ENCODE measurements around the gene NSFL1C.

Gene NSFL1C

GRCh38 chr20:1491860-1492642 lies 25.4 kb upstream of the NSFL1C start:
- Histone ChIP-seq H3K4me1 (ENCODE audit: insufficient read depth, low read length) (no peaks in the 10 kb centered on the region), H3K36me3 (ENCODE audit: insufficient read depth, low read length) (no peaks in the 10 kb centered on the region), H3K9me3 (ENCODE audit: control insufficient read depth, insufficient read depth, low read length) (no peaks in the 10 kb centered on the region), H3K9ac (ENCODE audit: low read depth, low read length) (no peak overlapping the region)

- no peaks in the 10 kb centered on the region for H3K36me3 ChIP-seq (ENCODE audit: insufficient read depth, low read length)
- H3K4me1 ChIP-seq (ENCODE audit: insufficient read depth, low read length) = no peaks in the 10 kb centered on the region
- no peak within 1 kb of the TSS for H3K9ac ChIP-seq (ENCODE audit: low read depth, low read length)
- no peaks in the 10 kb centered on the region for H3K9me3 ChIP-seq (ENCODE audit: control insufficient read depth, insufficient read depth, low read length)
Measured at GRCh38 chr20:1491281-1491840, 24.7 kb upstream of the NSFL1C start, which contains the start of gene SIRPB2. Gene SIRPB2 (minus strand): TSS chr20:1491420. CDS start chr20:1491359, 61 bp downstream.

- no peaks in the 10 kb centered on the region for H3K9me3 ChIP-seq (ENCODE audit: control insufficient read depth, insufficient read depth, low read length)
- no peak overlapping the region for H3K9ac ChIP-seq (ENCODE audit: low read depth, low read length)
- no peaks in the 10 kb centered on the region for H3K36me3 ChIP-seq (ENCODE audit: insufficient read depth, low read length)
- no peaks in the 10 kb centered on the region for H3K4me1 ChIP-seq (ENCODE audit: insufficient read depth, low read length)
Measured at GRCh38 chr20:1490643-1491195, 24.1 kb upstream of the NSFL1C start.

- Histone ChIP-seq H3K4me1 (ENCODE audit: insufficient read depth, low read length) (no peaks in the 10 kb centered on the region), H3K9me3 (ENCODE audit: control insufficient read depth, insufficient read depth, low read length) (no peaks in the 10 kb centered on the region), H3K36me3 (ENCODE audit: insufficient read depth, low read length) (no peaks in the 10 kb centered on the region), H3K9ac (ENCODE audit: low read depth, low read length) (no peak overlapping the region)
Measured at GRCh38 chr20:1489764-1490436, 23.3 kb upstream of the NSFL1C start.

- Histone ChIP-seq H3K4me1 (ENCODE audit: insufficient read depth, low read length) (no peaks in the 10 kb centered on the region), H3K36me3 (ENCODE audit: insufficient read depth, low read length) (no peaks in the 10 kb centered on the region), H3K9ac (ENCODE audit: low read depth, low read length) (no peak overlapping the region), H3K9me3 (ENCODE audit: control insufficient read depth, insufficient read depth, low read length) (no peaks in the 10 kb centered on the region)
Measured at GRCh38 chr20:1489325-1489724, 22.7 kb upstream of the NSFL1C start.

- H3K36me3 ChIP-seq (ENCODE audit: insufficient read depth, low read length) = no peaks in the 10 kb centered on the region
- no peak overlapping the region for H3K9ac ChIP-seq (ENCODE audit: low read depth, low read length)
- no peaks in the 10 kb centered on the region for H3K9me3 ChIP-seq (ENCODE audit: control insufficient read depth, insufficient read depth, low read length)
- no peaks in the 10 kb centered on the region for H3K4me1 ChIP-seq (ENCODE audit: insufficient read depth, low read length)
Measured at GRCh38 chr20:1486566-1486965, 19.9 kb upstream of the NSFL1C start.

GRCh38 chr20:1484438-1485116 lies 17.9 kb upstream of the NSFL1C start:
- Histone ChIP-seq H3K9me3 (ENCODE audit: control insufficient read depth, insufficient read depth, low read length) (no peaks in the 10 kb centered on the region), H3K9ac (ENCODE audit: low read depth, low read length) (no peak overlapping the region), H3K36me3 (ENCODE audit: insufficient read depth, low read length) (no peaks in the 10 kb centered on the region)

GRCh38 chr20:1479831-1480595 lies 13.4 kb upstream of the NSFL1C start:
- Histone ChIP-seq H3K9me3 (ENCODE audit: control insufficient read depth, insufficient read depth, low read length) (no peaks in the 10 kb centered on the region), H3K9ac (ENCODE audit: low read depth, low read length) (no peak overlapping the region), H3K36me3 (ENCODE audit: insufficient read depth, low read length) (no peaks in the 10 kb centered on the region), H3K4me1 (ENCODE audit: insufficient read depth, low read length) (no peaks in the 10 kb centered on the region)

More at GRCh38 chr20:1484438-1485116, 17.9 kb upstream of the NSFL1C start:
- H3K4me1 ChIP-seq (ENCODE audit: insufficient read depth, low read length) = no peaks in the 10 kb centered on the region

GRCh38 chr20:1478566-1478965 lies 11.9 kb upstream of the NSFL1C start:
- Histone ChIP-seq H3K9me3 (ENCODE audit: control insufficient read depth, insufficient read depth, low read length) (no peaks in the 10 kb centered on the region), H3K36me3 (ENCODE audit: insufficient read depth, low read length) (no peaks in the 10 kb centered on the region), H3K4me1 (ENCODE audit: insufficient read depth, low read length) (no peaks in the 10 kb centered on the region), H3K9ac (ENCODE audit: low read depth, low read length) (no peak overlapping the region)

- H3K9ac ChIP-seq (ENCODE audit: low read depth, low read length) = no peak overlapping the region
- no peaks in the 10 kb centered on the region for H3K9me3 ChIP-seq (ENCODE audit: control insufficient read depth, insufficient read depth, low read length)
- no peaks in the 10 kb centered on the region for H3K36me3 ChIP-seq (ENCODE audit: insufficient read depth, low read length)
- no peaks in the 10 kb centered on the region for H3K4me1 ChIP-seq (ENCODE audit: insufficient read depth, low read length)
Measured at GRCh38 chr20:1477896-1478490, 11.3 kb upstream of the NSFL1C start.

- no peak overlapping the region for H3K9ac ChIP-seq (ENCODE audit: low read depth, low read length)
- H3K4me1 ChIP-seq (ENCODE audit: insufficient read depth, low read length) = peaks cover 5% of the 10 kb centered on the region; the same call in 1 of the 2 replicates
- H3K36me3 ChIP-seq (ENCODE audit: insufficient read depth, low read length) = no peaks in the 10 kb centered on the region
- no peaks in the 10 kb centered on the region for H3K9me3 ChIP-seq (ENCODE audit: control insufficient read depth, insufficient read depth, low read length)
Measured at GRCh38 chr20:1474817-1475603, 8.4 kb upstream of the NSFL1C start.

- Histone ChIP-seq H3K36me3 (ENCODE audit: insufficient read depth, low read length) (no peaks in the 10 kb centered on the region), H3K9me3 (ENCODE audit: control insufficient read depth, insufficient read depth, low read length) (no peaks in the 10 kb centered on the region), H3K4me1 (ENCODE audit: insufficient read depth, low read length) (peaks cover 5% of the 10 kb centered on the region; the same call in 1 of the 2 replicates), H3K9ac (ENCODE audit: low read depth, low read length) (no peak overlapping the region)
Measured at GRCh38 chr20:1474325-1474724, 7.7 kb upstream of the NSFL1C start.
